Activated T-helper 1 cell treated with anti-CD3 and anti-CD28 coated beads, Interleukin-12 subunit alpha, Interleukin-12 subunit beta, Interleukin-2, Interleukin-4 antibody, amounts not matched to agents 30 ng/mL and 10 ng/mL and 1 ng/mL, durations not matched to agents 14 hours and 24 hours and 36 hours (primary cell): ENCODE results near the gene ERMARD. TPM values are rescaled to one million over a fixed set of nuclear protein-coding genes. Genes with fewer than 3 reads are reported as not detected.

Source experiments
- DNase-seq: peaks from one replicate; pipeline ENCODE4 v3.0.0; 2021; ENCODE audit warnings: low spot score
- H3K27ac Mint-ChIP-seq: one replicate; pipeline ENCODE4 v1.8.0; 2021; ENCODE audit warnings: mild to moderate bottlenecking, mixed read lengths
- H3K27me3 Mint-ChIP-seq: one replicate; pipeline ENCODE4 v1.8.0; 2022; ENCODE audit warnings: mild to moderate bottlenecking, moderate library complexity, mixed read lengths; ENCODE audit not compliant: insufficient read depth
- H3K36me3 Mint-ChIP-seq: one replicate; pipeline ENCODE4 v1.8.0; 2021; ENCODE audit warnings: low read depth, mixed read lengths
- H3K4me1 Mint-ChIP-seq: one replicate; pipeline ENCODE4 v1.8.0; 2021; ENCODE audit warnings: low read depth, mixed read lengths
- H3K4me3 Mint-ChIP-seq: one replicate; pipeline ENCODE4 v1.8.0; 2021; ENCODE audit warnings: mild to moderate bottlenecking, moderate library complexity, mixed read lengths
- H3K9me3 Mint-ChIP-seq: one replicate; pipeline ENCODE4 v1.8.0; 2021; ENCODE audit warnings: mixed read lengths
- intact Hi-C: fragments of 100-400 bp; cut with micrococcal nuclease; formaldehyde crosslinking; loops from one replicate; pipeline ENCODE4 v1.15.1; 2024
- total RNA-seq: library from RNA; stranded (reverse); gene quantifications from 2 replicates; pipeline ENCODE4 v1.2.3, GENCODE V29; 2022

Gene ERMARD
- total RNA-seq, 1 donor from 2014 or later = 26.9 TPM

DNA sequence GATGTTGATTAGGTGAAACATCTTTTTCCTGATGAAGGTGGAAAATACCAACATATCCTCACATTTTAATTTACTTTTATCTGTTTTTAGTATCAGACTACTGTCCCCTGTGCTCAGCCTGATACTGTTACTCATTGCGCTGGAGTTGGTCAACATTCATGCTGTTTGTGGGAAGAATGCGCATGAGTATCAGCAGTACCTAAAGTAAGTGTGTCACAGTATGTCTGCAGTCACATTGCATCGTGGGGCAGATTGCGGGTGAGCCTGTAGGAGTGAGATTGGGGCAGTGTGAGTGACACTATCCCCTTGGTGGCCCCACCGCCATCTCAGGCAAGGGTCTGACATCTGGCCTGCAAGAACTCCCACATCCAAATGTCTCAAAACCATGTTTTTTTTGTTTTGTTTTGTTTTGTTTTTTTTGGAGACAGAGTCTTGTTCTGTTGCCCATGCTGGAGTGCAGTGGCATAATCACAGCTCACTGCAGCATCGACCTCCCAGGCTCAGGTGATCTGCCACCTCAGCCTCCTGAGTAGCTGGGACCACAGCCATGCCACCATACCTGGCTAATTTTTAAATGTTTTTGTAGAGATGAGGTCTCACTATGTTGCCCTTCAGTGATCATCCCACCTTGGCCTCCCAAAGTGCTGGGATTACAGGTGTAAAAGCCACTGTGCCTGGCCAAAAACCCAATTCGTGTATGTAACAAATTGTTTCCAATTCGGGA lies 27.8 kb downstream of the ERMARD start:
- no peaks in the 10 kb centered on the region for H3K4me1 Mint-ChIP-seq

DNA sequence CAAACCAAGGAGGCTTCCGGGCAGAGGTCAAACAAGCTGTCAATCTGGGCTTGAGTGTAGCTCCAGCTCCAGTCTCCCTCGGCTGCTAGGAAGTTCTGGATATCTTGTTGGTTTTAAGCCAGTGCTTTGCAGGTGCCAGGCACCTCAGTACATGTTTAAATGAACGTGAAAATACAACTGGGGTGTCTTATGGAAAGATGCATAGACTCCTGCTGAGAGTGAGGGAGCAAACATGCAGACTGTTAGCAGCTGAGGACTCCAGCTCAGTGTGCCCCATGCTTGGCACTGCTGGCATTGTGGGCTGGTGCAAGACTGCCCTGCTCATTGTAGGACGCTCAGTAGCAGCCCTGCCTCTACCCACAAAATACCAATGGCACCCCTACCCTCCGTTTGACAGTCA lies 28.5 kb downstream of the ERMARD start:
- no peaks in the 10 kb centered on the region for H3K4me1 Mint-ChIP-seq
- DNase-seq = no peak
- intact Hi-C loops = no loop called here
- peaks cover 3% of the 10 kb centered on the region for H3K9me3 Mint-ChIP-seq
- no peaks in the 10 kb centered on the region for H3K27me3 Mint-ChIP-seq
- no peak overlapping the region for H3K27ac Mint-ChIP-seq
- peaks cover 14% of the 10 kb centered on the region for H3K36me3 Mint-ChIP-seq
- no peak overlapping the region for H3K4me3 Mint-ChIP-seq

More for the DNA sequence above, 27.8 kb downstream of the ERMARD start:
- DNase-seq = no peak
- intact Hi-C loops = no loop called here
- H3K9me3 Mint-ChIP-seq = peaks cover 3% of the 10 kb centered on the region
- no peak overlapping the region for H3K27ac Mint-ChIP-seq
- H3K27me3 Mint-ChIP-seq = no peaks in the 10 kb centered on the region
- no peak overlapping the region for H3K4me3 Mint-ChIP-seq
- H3K36me3 Mint-ChIP-seq = peaks cover 14% of the 10 kb centered on the region

DNA sequence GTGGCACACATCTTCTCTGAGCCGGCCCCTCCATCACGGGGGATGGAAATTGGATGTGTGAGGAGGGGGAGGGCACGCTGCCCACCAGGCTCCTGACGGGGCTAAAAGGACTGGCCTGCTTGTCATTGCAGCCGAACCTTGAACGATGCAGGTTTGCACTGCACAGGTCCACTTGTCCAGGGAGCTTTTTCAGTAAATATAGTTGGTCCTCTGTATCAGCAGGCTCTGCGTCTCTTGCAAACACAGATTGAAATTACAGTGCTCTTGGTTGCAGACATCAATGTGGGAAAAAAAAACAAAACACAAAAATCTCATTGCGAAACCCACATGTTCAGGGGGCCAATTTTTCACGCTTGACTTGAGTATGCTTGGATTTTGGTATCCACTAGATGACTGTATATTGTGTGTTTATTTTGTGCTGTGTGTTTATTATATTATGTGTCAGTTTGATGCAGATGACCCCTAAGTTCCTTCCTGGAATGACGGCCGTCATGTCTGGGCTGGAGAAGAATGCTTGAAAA lies 29.2 kb downstream of the ERMARD start:
- H3K4me1 Mint-ChIP-seq = no peaks in the 10 kb centered on the region
- intact Hi-C loops = no loop called here
- H3K4me3 Mint-ChIP-seq = no peak overlapping the region
- H3K27ac Mint-ChIP-seq = no peak overlapping the region
- H3K27me3 Mint-ChIP-seq = no peaks in the 10 kb centered on the region
- DNase-seq = no peak
- peaks cover 14% of the 10 kb centered on the region for H3K36me3 Mint-ChIP-seq
- peaks cover 3% of the 10 kb centered on the region for H3K9me3 Mint-ChIP-seq

DNA sequence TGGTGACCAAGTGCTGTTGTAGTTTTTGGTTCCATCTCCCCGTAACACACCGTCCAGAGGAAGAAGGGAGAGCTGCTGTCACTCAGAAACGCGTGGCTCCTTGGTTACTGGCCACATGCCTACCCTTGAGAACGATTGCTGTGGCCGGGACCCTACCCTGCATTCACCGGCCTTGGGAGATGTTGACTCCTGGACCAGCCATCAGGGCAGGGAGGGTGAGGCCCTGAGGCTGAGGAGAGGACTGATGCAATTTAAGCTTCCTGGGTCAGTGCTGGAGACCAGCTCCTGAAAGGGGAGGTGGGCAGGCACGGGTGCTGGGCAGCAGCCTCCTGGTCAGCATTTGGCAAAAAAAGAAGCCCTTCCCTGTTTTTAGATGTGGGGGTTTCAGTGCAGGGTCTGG lies 31.5 kb downstream of the ERMARD start:
- Mint-ChIP-seq H3K4me3 (no peak overlapping the region), H3K27me3 (no peaks in the 10 kb centered on the region), H3K4me1 (no peaks in the 10 kb centered on the region), H3K27ac (no peak overlapping the region), H3K36me3 (peaks cover 9% of the 10 kb centered on the region), H3K9me3 (peaks cover 3% of the 10 kb centered on the region)
- DNase-seq = no peak
- intact Hi-C loops = no loop called here

DNA sequence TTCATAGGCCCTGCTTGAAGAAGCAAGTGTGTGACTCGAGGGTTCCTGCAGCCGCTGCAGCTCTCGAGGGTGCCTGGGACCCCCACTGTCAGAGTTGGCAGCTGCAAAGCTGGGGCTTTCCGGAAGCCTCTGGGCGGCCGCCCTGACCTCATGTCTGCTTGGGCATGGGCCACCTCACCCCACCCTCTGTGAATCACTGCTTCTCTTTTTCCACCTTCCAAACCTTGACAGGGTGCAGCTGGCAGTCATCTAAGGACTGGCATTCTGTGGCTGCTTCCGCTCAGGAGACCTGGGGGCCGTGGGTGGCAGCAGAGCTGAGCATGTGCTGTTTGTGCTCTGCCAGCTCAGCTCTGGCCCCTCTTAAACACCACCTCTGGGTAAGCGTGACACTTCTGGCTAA lies 32.0 kb downstream of the ERMARD start:
- Mint-ChIP-seq H3K4me1 (no peaks in the 10 kb centered on the region), H3K27ac (no peak overlapping the region), H3K9me3 (peaks cover 3% of the 10 kb centered on the region), H3K27me3 (no peaks in the 10 kb centered on the region), H3K36me3 (peaks cover 9% of the 10 kb centered on the region), H3K4me3 (no peak overlapping the region)
- intact Hi-C loops = no loop called here
- DNase-seq = no peak

DNA sequence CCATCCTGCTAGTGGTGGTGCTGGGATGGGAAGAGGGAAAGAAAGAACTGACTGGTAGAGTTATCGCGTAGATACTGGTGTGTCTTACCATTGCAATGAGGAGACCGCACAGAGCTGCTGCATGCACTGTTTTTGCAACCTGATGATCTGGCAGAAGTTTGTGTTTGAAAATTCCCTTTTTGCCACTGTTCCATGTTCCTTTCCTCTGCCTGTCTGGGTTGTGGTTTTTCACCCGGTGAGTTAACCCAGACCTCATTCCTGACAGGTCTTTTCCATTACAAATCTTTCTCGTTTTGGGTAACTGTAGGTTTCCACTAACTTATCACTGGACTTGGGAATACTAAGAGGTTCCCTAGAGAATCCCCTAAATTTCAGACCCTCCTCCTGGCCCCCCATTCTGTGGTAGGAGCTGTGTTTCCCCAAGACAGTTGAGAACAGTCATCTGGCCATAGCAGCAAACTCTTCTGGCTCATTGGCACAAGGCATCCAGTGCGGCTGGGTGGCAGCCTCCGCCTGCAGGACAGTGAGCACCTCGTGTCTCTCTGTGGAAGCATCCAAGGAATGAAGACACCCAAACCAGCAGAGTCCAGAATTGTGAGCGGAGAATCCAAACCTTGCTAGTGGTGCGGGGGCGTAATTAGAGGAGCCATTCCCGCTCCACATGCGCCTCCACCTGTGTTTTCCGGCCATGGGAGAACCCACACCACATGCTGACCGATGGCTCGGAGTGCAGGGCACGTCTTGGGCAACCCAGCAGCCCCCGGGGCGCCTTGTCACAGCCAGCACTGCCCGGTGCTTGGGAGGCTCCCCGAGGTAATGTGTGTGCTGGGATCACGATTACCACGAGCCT lies 32.8 kb downstream of the ERMARD start:
- Mint-ChIP-seq H3K27ac (no peak overlapping the region), H3K4me1 (no peaks in the 10 kb centered on the region), H3K36me3 (peaks cover 9% of the 10 kb centered on the region), H3K27me3 (no peaks in the 10 kb centered on the region), H3K9me3 (peaks cover 3% of the 10 kb centered on the region), H3K4me3 (no peak overlapping the region)
- DNase-seq = no peak
- intact Hi-C loops = no loop called here

DNA sequence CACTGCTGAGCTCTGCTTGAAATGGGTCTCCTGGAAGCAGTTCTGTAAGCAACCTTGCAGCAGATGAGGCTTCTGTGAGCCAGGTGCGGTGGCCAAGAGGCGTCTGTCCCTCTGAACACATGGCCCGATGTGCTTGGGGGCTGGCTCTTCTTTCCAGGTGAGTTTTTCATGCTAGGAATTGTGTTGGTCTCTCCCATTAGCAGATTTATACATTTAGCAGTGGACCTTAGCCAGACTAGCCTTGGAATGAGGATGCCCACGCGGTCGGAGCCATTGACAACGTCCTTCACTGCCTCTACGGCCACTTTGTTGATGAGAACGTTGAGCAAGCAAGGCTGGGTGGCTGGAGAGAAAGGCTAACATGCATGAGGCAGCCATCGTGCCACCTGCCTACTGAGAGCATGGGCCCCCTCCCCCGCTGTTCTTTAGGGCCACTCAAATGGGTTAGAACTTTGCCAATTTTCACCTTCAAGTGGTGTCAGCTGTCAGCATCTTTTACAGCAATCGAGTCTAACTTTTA lies 33.5 kb downstream of the ERMARD start:
- DNase-seq = no peak
- Mint-ChIP-seq H3K27me3 (no peaks in the 10 kb centered on the region), H3K4me3 (no peak overlapping the region), H3K4me1 (peaks cover 5% of the 10 kb centered on the region), H3K27ac (no peak overlapping the region), H3K36me3 (peaks cover 9% of the 10 kb centered on the region), H3K9me3 (peaks cover 3% of the 10 kb centered on the region)
- intact Hi-C loops = no loop called here

DNA sequence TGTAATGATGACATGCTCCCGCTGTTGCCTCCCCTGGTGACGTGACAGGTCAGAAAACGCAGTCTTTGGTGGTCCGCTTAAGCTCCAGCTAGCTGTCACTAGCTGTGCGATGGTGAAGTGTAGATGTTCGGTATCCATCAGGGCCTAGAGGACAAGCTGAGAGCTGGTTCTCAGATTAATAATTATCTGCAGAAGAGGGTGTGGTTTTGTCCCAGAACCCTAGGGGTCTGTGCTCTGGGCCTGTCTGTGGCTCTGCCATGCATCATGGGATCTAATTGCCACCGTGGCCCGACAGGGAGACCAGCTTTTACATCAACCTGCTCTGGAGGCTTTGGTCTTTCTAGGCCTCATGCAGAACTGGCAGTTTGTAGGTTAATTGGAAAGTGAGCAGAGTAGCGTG lies 34.1 kb downstream of the ERMARD start:
- Mint-ChIP-seq H3K36me3 (peaks cover 7% of the 10 kb centered on the region), H3K4me1 (peaks cover 12% of the 10 kb centered on the region), H3K9me3 (peaks cover 3% of the 10 kb centered on the region), H3K27ac (no peak overlapping the region), H3K4me3 (no peak overlapping the region), H3K27me3 (peaks cover 3% of the 10 kb centered on the region)
- DNase-seq = no peak
- intact Hi-C loops = no loop called here

DNA sequence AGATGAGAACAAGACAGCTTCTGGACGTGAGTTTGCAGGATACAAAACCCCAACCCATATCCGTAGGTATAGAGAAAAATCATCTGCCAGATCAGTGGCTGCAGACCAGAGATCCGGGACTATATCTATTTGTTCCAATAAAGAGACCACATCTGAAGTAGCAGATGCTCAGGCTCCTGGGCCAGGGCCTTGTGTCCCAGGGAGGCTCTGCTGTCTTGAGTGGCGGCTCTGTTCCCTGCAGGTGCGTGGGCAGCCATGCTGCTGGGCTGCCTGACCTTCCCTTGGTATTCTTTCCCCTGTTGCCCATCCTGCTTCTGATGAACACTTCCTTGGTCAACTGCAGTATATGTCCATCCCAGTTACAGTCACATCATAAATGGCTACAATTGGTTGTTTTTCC lies 34.9 kb downstream of the ERMARD start:
- Mint-ChIP-seq H3K27ac (no peak overlapping the region), H3K9me3 (peaks cover under 1% of the 10 kb centered on the region), H3K36me3 (peaks cover 6% of the 10 kb centered on the region), H3K4me3 (no peak overlapping the region), H3K27me3 (peaks cover 10% of the 10 kb centered on the region), H3K4me1 (peaks cover 20% of the 10 kb centered on the region)
- DNase-seq = no peak
- intact Hi-C loops = no loop called here

DNA sequence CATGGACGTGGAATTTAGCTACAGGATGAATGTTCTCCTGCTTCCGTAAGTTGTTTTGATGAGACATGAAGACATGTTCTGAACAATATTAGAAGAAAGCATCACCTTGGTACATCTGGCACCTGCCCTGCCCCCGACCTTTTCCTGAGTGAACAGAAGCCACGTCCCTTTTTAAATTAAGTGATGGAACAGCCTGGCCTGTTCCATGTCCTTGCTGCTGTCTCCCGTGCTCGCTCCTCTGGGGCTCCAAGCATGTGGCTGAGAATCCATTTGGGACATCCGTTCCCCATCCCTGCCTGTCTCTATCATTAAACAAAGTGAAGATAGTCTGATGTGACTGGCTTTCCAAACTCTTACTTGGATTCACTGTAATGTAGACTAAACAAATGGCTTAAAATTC lies 36.4 kb downstream of the ERMARD start:
- Mint-ChIP-seq H3K9me3 (no peaks in the 10 kb centered on the region), H3K36me3 (peaks cover 4% of the 10 kb centered on the region), H3K4me3 (no peak overlapping the region), H3K4me1 (peaks cover 22% of the 10 kb centered on the region), H3K27ac (no peak overlapping the region), H3K27me3 (peaks cover 15% of the 10 kb centered on the region)
- intact Hi-C loops = no loop called here
- no peak for DNase-seq

DNA sequence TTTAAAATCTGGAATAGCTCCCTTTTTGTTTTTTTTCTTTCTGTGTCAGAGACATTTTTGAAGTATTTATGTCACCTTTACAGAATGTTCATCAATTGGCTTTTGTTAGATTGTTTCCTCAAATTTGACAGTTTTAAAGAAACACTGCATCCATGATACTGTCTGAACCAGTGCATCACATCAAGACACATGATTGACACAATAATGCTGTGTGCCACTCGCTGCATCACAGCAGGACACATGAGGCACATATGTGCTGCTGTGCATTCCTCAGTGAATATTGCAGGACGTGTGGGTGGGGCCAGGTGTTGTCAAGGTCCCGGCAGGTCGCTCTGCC lies 37.4 kb downstream of the ERMARD start:
- Mint-ChIP-seq H3K4me1 (peaks cover 22% of the 10 kb centered on the region), H3K4me3 (peak overlapping the region; percentile 29), H3K36me3 (no peaks in the 10 kb centered on the region)

DNA sequence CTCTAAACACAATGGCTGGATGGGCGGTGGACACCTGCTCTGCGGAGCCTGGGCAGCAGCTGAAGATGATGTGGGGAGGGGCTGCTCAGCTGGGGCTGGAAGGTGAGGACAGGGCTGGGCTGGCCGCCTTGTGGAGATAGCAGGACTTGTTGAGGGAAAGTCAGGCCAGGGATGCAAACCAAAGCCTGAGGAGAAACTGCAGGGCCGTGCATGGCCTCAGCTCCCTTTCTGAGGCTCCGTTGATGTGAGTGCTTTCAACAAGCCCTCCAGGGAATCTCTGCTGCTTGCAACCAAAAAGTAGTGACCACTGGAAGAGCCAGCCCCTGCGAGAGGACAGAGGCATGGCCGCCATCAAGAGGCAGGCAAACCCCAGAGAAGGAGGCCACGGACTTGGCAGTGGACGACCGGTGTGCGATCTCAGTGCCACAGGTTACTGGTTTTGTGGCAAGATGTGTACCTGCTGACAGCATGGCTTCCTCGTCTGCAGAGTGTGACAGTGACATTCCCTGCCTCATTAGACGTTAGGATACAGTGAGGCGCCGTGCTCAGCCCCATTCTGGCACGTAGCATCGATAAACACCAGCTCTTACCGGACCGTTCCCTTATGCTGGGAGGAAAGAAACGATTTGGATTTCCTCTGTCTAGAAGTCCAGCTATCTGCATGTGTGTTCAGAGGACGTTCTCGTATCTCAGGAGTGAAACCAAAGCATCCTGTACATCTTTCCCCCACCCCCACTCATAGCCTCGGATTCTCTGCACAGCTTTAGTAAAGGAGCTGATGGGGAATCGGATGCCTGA lies 37.9 kb downstream of the ERMARD start:
- DNase-seq = no peak
- Mint-ChIP-seq H3K27ac (peak overlapping the region; percentile 34), H3K9me3 (no peaks in the 10 kb centered on the region), H3K4me3 (peak overlapping the region; percentile 84), H3K27me3 (peaks cover 17% of the 10 kb centered on the region), H3K4me1 (peaks cover 22% of the 10 kb centered on the region), H3K36me3 (no peaks in the 10 kb centered on the region)
- intact Hi-C loops = no loop called here

More for the DNA sequence above, 37.4 kb downstream of the ERMARD start:
- intact Hi-C loops = no loop called here
- Mint-ChIP-seq H3K9me3 (no peaks in the 10 kb centered on the region), H3K27ac (no peak overlapping the region), H3K27me3 (peaks cover 15% of the 10 kb centered on the region)
- no peak for DNase-seq
